Measurements from ENCODE around the gene FAM227A.
"Not testable (repeated sequence)": the region's sequence is repeated elsewhere in the genome, so short reads cannot be mapped to it uniquely, and the experiment has no call there.

Gene FAM227A

DNA sequence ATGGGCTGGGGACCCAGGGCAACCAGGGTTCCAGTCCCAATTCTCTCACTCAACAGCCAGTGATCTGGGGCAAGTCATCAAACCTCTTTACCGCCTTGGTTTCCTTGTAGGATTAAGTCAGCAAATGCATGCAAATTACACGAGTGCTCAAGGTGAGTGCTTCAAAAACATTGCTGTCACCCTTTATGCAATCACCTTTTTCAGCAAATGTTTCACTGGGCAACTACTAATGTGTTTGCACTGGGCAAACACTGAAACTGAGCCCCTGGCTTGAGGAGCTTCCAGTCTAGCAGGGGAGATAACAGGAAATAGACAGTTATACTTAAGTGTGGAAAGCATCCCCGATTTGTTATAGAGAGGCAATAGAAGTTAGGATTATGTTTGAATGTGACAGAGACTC is 48.5 kb downstream of the FAM227A start:
- H3K4me1 ChIP-seq = peaks cover 0 to 4% (median 0%) of the 10 kb centered on the region in 4 donors
- no peak overlapping the region for H3K4me3 ChIP-seq
- no peaks in the 10 kb centered on the region for H3K27me3 ChIP-seq
- TF ChIP-seq, protein P1, sequence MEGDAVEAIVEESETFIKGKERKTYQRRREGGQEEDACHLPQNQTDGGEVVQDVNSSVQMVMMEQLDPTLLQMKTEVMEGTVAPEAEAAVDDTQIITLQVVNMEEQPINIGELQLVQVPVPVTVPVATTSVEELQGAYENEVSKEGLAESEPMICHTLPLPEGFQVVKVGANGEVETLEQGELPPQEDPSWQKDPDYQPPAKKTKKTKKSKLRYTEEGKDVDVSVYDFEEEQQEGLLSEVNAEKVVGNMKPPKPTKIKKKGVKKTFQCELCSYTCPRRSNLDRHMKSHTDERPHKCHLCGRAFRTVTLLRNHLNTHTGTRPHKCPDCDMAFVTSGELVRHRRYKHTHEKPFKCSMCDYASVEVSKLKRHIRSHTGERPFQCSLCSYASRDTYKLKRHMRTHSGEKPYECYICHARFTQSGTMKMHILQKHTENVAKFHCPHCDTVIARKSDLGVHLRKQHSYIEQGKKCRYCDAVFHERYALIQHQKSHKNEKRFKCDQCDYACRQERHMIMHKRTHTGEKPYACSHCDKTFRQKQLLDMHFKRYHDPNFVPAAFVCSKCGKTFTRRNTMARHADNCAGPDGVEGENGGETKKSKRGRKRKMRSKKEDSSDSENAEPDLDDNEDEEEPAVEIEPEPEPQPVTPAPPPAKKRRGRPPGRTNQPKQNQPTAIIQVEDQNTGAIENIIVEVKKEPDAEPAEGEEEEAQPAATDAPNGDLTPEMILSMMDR (IDR thresholded peaks at IDR 0.05) = no peak
- no peaks in the 10 kb centered on the region for H3K36me3 ChIP-seq
- intact Hi-C loops (cut with DNase I; ENCODE audit: low total_unique reads) = no loop called here
- H3K27ac ChIP-seq = no peak overlapping the region
- no peaks in the 10 kb centered on the region for H3K9me3 ChIP-seq
- no peak for DNase-seq

DNA sequence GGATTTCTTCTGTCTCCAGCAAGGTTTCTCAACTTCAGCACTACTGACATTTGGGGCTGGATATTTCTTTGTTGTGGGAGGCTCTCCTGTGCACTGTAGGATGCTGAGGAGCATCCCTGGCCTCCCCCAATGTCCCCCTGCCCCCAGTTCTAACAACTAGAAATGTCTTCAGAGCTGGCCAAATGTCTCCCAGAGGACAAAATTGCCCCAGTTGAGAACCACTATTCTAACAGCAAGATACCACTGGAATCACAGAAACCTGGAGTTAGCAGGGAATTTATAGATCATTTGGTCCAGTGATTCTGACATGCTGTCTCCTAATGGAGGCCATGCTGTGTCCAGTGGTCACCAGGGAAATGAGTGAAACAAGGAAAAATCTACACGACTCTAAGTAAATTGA is 54.0 kb downstream of the FAM227A start:
- H3K36me3 ChIP-seq = peaks cover 0 to under 1% (median 0%) of the 10 kb centered on the region in 3 donors
- intact Hi-C loops (cut with DNase I; ENCODE audit: low total_unique reads) = no loop called here
- no peaks in the 10 kb centered on the region for H3K27me3 ChIP-seq
- peaks cover 0 to 4% (median 0%) of the 10 kb centered on the region in 4 donors for H3K4me1 ChIP-seq
- no peaks in the 10 kb centered on the region for H3K9me3 ChIP-seq
- H3K4me3 ChIP-seq = no peak overlapping the region
- TF ChIP-seq, protein P1 (IDR thresholded peaks at IDR 0.05) = no peak
- no peak for DNase-seq
- no peak overlapping the region for H3K27ac ChIP-seq

DNA sequence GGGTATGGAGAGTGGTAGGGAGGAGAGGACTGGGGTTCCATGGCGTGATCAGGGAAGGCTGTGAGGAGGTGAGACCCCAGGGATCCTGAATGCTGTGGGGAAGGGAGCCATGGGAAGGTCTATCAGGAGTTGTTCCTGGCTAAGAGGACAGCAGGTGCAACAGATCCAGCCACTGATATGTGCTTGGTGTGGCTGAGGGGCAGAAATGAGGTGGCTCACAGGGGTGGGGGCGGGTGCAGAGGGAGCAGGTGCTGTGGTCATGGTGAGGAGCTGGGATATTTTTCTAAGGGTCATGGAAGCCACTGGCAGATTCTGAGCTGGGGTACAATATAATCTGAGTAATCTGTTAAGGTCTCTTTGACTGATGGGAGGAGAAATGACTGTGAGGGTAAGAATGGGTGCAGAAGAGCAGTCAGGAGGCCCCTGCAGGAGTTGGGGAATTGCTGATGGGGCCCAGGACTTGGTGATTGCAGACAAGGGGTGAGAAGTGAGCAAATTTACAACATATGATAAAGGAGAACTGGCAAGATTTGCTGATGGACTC is 54.9 kb downstream of the FAM227A start:
- H3K9me3 ChIP-seq = no peaks in the 10 kb centered on the region
- DNase-seq = no peak
- no peaks in the 10 kb centered on the region for H3K27me3 ChIP-seq
- H3K4me1 ChIP-seq = no peaks in the 10 kb centered on the region
- H3K36me3 ChIP-seq = peaks cover 0 to 3% (median 0%) of the 10 kb centered on the region in 3 donors
- intact Hi-C loops (cut with DNase I; ENCODE audit: low total_unique reads) = no loop called here
- no peak overlapping the region for H3K27ac ChIP-seq
- no peak overlapping the region for H3K4me3 ChIP-seq
- TF ChIP-seq, protein P1 (IDR thresholded peaks at IDR 0.05) = no peak

DNA sequence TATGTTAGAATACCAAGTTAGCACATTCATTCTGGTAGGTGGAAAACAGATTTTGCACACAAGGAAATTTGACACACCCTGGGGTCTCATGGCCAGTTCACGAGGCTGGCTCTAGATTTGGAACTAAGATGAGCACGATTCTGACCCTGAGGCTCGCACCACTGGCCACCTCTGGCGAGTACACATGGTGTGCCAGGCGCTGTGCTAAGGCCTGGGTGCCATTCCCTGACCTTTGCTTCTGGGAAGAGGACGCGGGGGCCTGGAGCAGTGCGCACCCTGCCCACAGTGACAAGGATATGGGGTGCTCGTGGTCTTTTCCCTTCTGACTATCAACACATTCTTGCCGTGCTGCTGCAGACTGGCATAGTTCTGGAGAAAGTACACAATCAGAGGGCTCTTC is 56.7 kb downstream of the FAM227A start:
- intact Hi-C loops (cut with DNase I; ENCODE audit: low total_unique reads) = no loop called here
- Histone ChIP-seq H3K4me3 (no peak overlapping the region), H3K27me3 (no peaks in the 10 kb centered on the region), H3K36me3 (peaks cover 0 to 3% (median 0%) of the 10 kb centered on the region in 3 donors), H3K27ac (no peak overlapping the region), H3K4me1 (no peaks in the 10 kb centered on the region), H3K9me3 (no peaks in the 10 kb centered on the region)
- no peak for DNase-seq
- TF ChIP-seq, protein P1 (IDR thresholded peaks at IDR 0.05) = no peak

DNA sequence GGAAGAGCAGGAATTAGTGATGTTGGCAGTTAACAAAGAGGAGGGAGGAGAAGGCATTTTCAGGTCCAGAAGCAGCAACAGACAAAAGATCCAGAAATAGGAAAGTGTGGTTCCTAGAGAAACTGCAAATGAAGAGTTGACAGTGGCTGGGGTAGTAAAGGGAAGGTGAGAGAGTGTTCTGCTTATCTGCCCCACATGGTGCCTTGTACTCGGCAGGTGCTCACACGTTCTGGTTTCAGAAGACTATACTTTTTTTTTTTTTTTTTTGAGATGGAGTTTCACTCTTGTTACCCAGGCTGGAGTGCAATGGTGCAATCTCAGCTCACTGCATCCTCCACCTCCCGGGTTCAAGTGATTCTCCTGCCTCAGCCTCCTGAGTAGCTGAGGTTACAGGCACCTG is 73.3 kb downstream of the FAM227A start:
- H3K27me3 ChIP-seq; intact Hi-C loops (cut with DNase I; ENCODE audit: low total_unique reads); H3K4me1 ChIP-seq; H3K27ac ChIP-seq; DNase-seq; H3K9me3 ChIP-seq; H3K4me3 ChIP-seq; H3K36me3 ChIP-seq: not testable (repeated sequence)

DNA sequence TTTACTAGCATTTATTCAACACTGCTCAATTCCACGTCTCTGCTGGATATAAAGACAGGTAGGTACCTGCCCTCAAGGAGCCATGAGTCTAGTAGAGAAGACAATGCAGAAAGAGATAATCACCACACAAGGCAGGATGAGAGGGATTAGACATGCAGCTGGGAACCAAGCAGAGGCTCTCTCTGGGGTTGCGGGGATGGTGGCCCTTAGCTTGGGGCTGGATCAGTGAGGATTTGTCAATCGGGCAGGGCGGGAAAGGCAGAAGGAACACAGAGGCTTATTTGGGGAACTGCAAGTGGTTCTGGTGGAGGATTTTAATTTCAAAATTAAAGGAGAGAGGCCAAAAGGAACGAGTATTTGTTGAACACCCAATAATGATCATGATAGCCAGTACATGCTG is 77.7 kb downstream of the FAM227A start:
- intact Hi-C loops (cut with DNase I; ENCODE audit: low total_unique reads) = no loop called here
- no peak for DNase-seq
- H3K36me3 ChIP-seq = no peaks in the 10 kb centered on the region
- H3K27me3 ChIP-seq = no peaks in the 10 kb centered on the region
- H3K4me1 ChIP-seq = no peaks in the 10 kb centered on the region
- H3K4me3 ChIP-seq = no peak overlapping the region
- no peaks in the 10 kb centered on the region for H3K9me3 ChIP-seq
- TF ChIP-seq, protein P1 (IDR thresholded peaks at IDR 0.05) = no peak
- H3K27ac ChIP-seq = no peak overlapping the region
